CD4-positive, alpha-beta T cell treated with Interleukin-1 beta for 1 hour (primary cell): Measurements from ENCODE around the gene C10orf90.

Experiments used
- DNase-seq, 2 donors: peaks; one replicate each; pipeline ENCODE4 v3.0.0-alpha.2; 2020 to 2022

C10orf90 gene

GRCh38 chr10:126456632-126457031 is 213.9 kb downstream of the C10orf90 start:
- no peak for DNase-seq

GRCh38 chr10:126455766-126456405 is 214.6 kb downstream of the C10orf90 start:
- DNase-seq = no peak

- DNase-seq = no peak
Measured at GRCh38 chr10:126455036-126455765, 215.3 kb downstream of the C10orf90 start.

- no peak for DNase-seq
Measured at GRCh38 chr10:126454045-126454751, 216.3 kb downstream of the C10orf90 start.

GRCh38 chr10:126452245-126452644 is 218.2 kb downstream of the C10orf90 start:
- no peak for DNase-seq

- DNase-seq = no peak
Measured at GRCh38 chr10:126448091-126448490, 222.4 kb downstream of the C10orf90 start.

- DNase-seq = no peak
Measured at GRCh38 chr10:126439942-126440341, 230.6 kb downstream of the C10orf90 start.

GRCh38 chr10:126438407-126438783 is 232.1 kb downstream of the C10orf90 start:
- no peak for DNase-seq

GRCh38 chr10:126437635-126438406 is 232.7 kb downstream of the C10orf90 start:
- DNase-seq = no peak

GRCh38 chr10:126434235-126434634 is 236.3 kb downstream of the C10orf90 start:
- no peak for DNase-seq

GRCh38 chr10:126433351-126433750 is 237.1 kb downstream of the C10orf90 start:
- DNase-seq = no peak

GRCh38 chr10:126432507-126432906 is 238.0 kb downstream of the C10orf90 start:
- DNase-seq = no peak

- DNase-seq = no peak
Measured at GRCh38 chr10:126431816-126432215, 238.7 kb downstream of the C10orf90 start.

GRCh38 chr10:126430512-126430911 is 240.0 kb downstream of the C10orf90 start:
- DNase-seq = no peak

GRCh38 chr10:126429275-126429674 is 241.2 kb downstream of the C10orf90 start:
- no peak for DNase-seq

GRCh38 chr10:126425489-126426065 is 244.9 kb downstream of the C10orf90 start:
- DNase-seq = no peak

- DNase-seq = no peak
Measured at GRCh38 chr10:126425032-126425431, 245.5 kb downstream of the C10orf90 start.

GRCh38 chr10:126423732-126424491 is 246.6 kb downstream of the C10orf90 start:
- DNase-seq = no peak

- no peak for DNase-seq
Measured at GRCh38 chr10:126422567-126422966, 247.9 kb downstream of the C10orf90 start.

- no peak for DNase-seq
Measured at GRCh38 chr10:126421756-126422256, 248.7 kb downstream of the C10orf90 start.

GRCh38 chr10:126420567-126421300 is 249.8 kb downstream of the C10orf90 start:
- DNase-seq = no peak
